K562 (cell line): Measurements from ENCODE around the gene BRD3OS. TPM values are rescaled to one million over a fixed set of nuclear protein-coding genes. Genes with fewer than 3 reads are reported as not detected.
A peak's percentile ranks its signal among the peaks of the same experiment; 100 is the strongest.

Experiments
- ATAC-seq: fragments of 200-7000 bp; cut with Tn5 transposase; 3 replicates; pipeline ENCODE4 v1.9.1; 2020; ENCODE audit warnings: moderate library complexity
- BruUV-seq: library from RNA; stranded (reverse); fragments of 400-500 nt; replicated peaks from 2 replicates; lab custom pipeline; 2021; lab: Mats Ljungman, UMichigan
- CTCF ChIA-PET: fragments of 300-600 bp; formaldehyde crosslinking; extraction: SDS; loops from one replicate; lab custom pipeline; 2021; ENCODE audit warnings: low intra/inter-chr PET ratio; lab: Yijun Ruan, JAX
- POLR2A ChIA-PET: fragments of 300-600, 350-650 bp; sonication (Branson Sonifier 250); formaldehyde crosslinking; extraction: SDS; loops from one replicate; lab custom pipeline; 2021; ENCODE audit warnings: antibody characterized with exemption, inconsistent platforms; lab: Yijun Ruan, JAX
- DNase-seq, 4 experiments: peaks; one replicate each; pipeline versions ENCODE4 v3.0.0 to v3.0.0-alpha.2; 2011 to 2018; ENCODE audit warnings: low spot score in 3 of 4, mixed read lengths in 3 of 4; ENCODE audit errors: extremely low read depth in 1 of 4
- FAIRE-seq: peaks from 2 replicates; lab custom pipeline; 2011; peaks lifted over from hg19 to GRCh38; lab: Jason Lieb, UNC
- H2AFZ ChIP-seq: 2 replicates; pipeline ENCODE4 v1.6.0; 2011; ENCODE audit warnings: low read depth, low read length, control low read depth, inconsistent platforms
- H3K27ac ChIP-seq: fragments of 200-600 bp; 3 replicates; pipeline ENCODE4 v1.8.0; 2011; ENCODE audit warnings: low read depth, mild to moderate bottlenecking, control low read depth, inconsistent platforms, low read length, moderate library complexity, mixed read lengths; ENCODE audit errors: extremely low read depth
- H3K27me3 ChIP-seq, 2 experiments: fragments of 300-600 bp in 1 of 2; 2 replicates in 1 of 2; 3 replicates in 1 of 2; pipeline versions ENCODE4 v1.6.0 to v1.8.0; 2011; ENCODE audit warnings: inconsistent platforms in 2 of 2, low read length in 2 of 2, mild to moderate bottlenecking in 1 of 2, mixed read lengths in 1 of 2, moderate library complexity in 1 of 2; ENCODE audit not compliant: control insufficient read depth in 2 of 2, insufficient read depth in 2 of 2
- H3K36me3 ChIP-seq: fragments of 300-600 bp; 3 replicates; pipeline ENCODE4 v1.8.0; 2011; ENCODE audit warnings: mild to moderate bottlenecking, low read length, inconsistent platforms; ENCODE audit not compliant: control insufficient read depth, insufficient read depth
- H3K4me1 ChIP-seq, 2 experiments: fragments of 200-600 bp in 1 of 2; replicated peaks in 1 of 2; 2 replicates in 1 of 2; 3 replicates in 1 of 2; pipeline versions ENCODE4 v1.5.1 to v1.8.0; 2011; ENCODE audit warnings: inconsistent platforms in 2 of 2, low read length in 2 of 2, mild to moderate bottlenecking in 1 of 2, mixed read lengths in 1 of 2, moderate library complexity in 1 of 2; ENCODE audit not compliant: control insufficient read depth in 2 of 2, insufficient read depth in 2 of 2
- H3K4me2 ChIP-seq: 2 replicates; pipeline ENCODE4 v1.6.1; 2011; ENCODE audit warnings: low read length, control low read depth, inconsistent platforms, mixed read lengths; ENCODE audit not compliant: insufficient read depth
- H3K4me3 ChIP-seq: fragments of 200-600 bp; sonication (generic), shearing (Covaris generic); 2 replicates; pipeline ENCODE4 v1.5.1; 2016; ENCODE audit warnings: control low read depth, inconsistent platforms
- H3K79me2 ChIP-seq: fragments of 200-600 bp; 3 replicates; pipeline ENCODE4 v1.8.0; 2011; ENCODE audit warnings: low read length, inconsistent platforms; ENCODE audit not compliant: control insufficient read depth, insufficient read depth
- H3K9ac ChIP-seq, 2 experiments: 2 replicates each; pipeline versions ENCODE4 v1.6.0 to v1.6.1; 2011; ENCODE audit warnings: low read depth in 2 of 2, low read length in 2 of 2, control low read depth in 1 of 2, inconsistent platforms in 1 of 2, mild to moderate bottlenecking in 1 of 2, mixed read lengths in 1 of 2; ENCODE audit not compliant: insufficient read depth in 1 of 2
- H3K9me1 ChIP-seq: one replicate; pipeline ENCODE4 v1.6.0; 2011; ENCODE audit warnings: inconsistent platforms, mild to moderate bottlenecking, low read length, moderate library complexity; ENCODE audit not compliant: control insufficient read depth, insufficient read depth
- H3K9me3 ChIP-seq: replicated peaks from 2 replicates; pipeline ENCODE4 v1.5.1; 2011; ENCODE audit warnings: low read depth, low read length, inconsistent platforms; ENCODE audit not compliant: control insufficient read depth, insufficient read depth
- H4K20me1 ChIP-seq: replicated peaks from 2 replicates; pipeline ENCODE4 v1.6.1; 2011; ENCODE audit warnings: low read length, inconsistent platforms, mixed read lengths; ENCODE audit not compliant: control insufficient read depth, insufficient read depth
- DDX20 ChIP-seq: fragments of 450-650 bp; IDR thresholded peaks from 2 replicates; pipeline ENCODE4 v1.6.1; 2016; ENCODE audit warnings: missing genetic modification characterization, low read depth, mild to moderate bottlenecking, missing compliant biosample characterization, moderate library complexity
- E2F3 ChIP-seq: fragments of 250-450 bp; sonication (Bioruptor Pico); IDR thresholded peaks from 2 replicates; pipeline ENCODE4 v1.4.0; 2020; ENCODE audit warnings: mild to moderate bottlenecking
- ELF1 ChIP-seq: fragments of 200-800 bp; sonication (Bioruptor generic); IDR thresholded peaks from 2 replicates; pipeline ENCODE4 v1.6.1; 2016; ENCODE audit warnings: missing genetic modification characterization, missing compliant biosample characterization
- MXI1 ChIP-seq: IDR thresholded peaks from 2 replicates; pipeline ENCODE4 v1.6.1; 2011; ENCODE audit warnings: low read depth, mild to moderate bottlenecking, improper control_type of control experiment, low read length
- POLR2A ChIP-seq: fragments of 450-650 bp; conservative IDR thresholded peaks from 2 replicates; pipeline ENCODE4 v1.6.1; 2016
- SIRT6 ChIP-seq: IDR thresholded peaks from one replicate; pipeline ENCODE4 v1.6.1; 2012; ENCODE audit warnings: low read depth, mild to moderate bottlenecking, control low read depth, inconsistent platforms, low read length, moderate library complexity
- ZFP36 ChIP-seq: fragments of 150-350 bp; IDR thresholded peaks from 2 replicates; pipeline ENCODE4 v1.6.1; 2018; ENCODE audit warnings: low read length, low read depth; ENCODE audit not compliant: partially characterized antibody
- ZKSCAN1 ChIP-seq: fragments of 150-350 bp; IDR thresholded peaks from 2 replicates; pipeline ENCODE4 v1.6.1; 2016; ENCODE audit warnings: low read depth, low read length
- ZNF512 ChIP-seq: IDR thresholded peaks from 2 replicates; pipeline ENCODE4 v1.6.1; 2016; ENCODE audit warnings: missing genetic modification characterization, missing compliant biosample characterization
- WGBS: fragments of 100-300 bp; shearing (Covaris generic); methylation state at CpG from one replicate; pipeline ENCODE4 v1.1.6; 2016; ENCODE audit warnings: low coverage, mixed read lengths; ENCODE audit not compliant: insufficient coverage; ENCODE audit errors: missing lambda C conversion rate; 5-methylcytosine and 5-hydroxymethylcytosine counted together
- in situ Hi-C: fragments of 300-500 bp; cut with MboI; formaldehyde crosslinking; loops from 4 replicates; pipeline ENCODE4 v1.15.0; 2018; ENCODE audit warnings: inconsistent platforms, mixed read lengths
- intact Hi-C: fragments of 100-400 bp; cut with micrococcal nuclease; formaldehyde crosslinking; loops from 2 replicates; pipeline ENCODE4 v1.14.2; 2022
- polyA plus RNA-seq, 8 experiments: library from polyadenylated mRNA; depleted of rRNA in 4 of 8; stranded (reverse) in 5 of 8; unstranded in 3 of 8; fragments of >200 nt; fragmentation: Nextera tagmentation in 2 of 8; fragmentation: Illumina TruSeq in 1 of 8; extraction: Ambion mirVana in 2 of 8; extraction: Trizol in 1 of 8; gene quantifications; 2 replicates each; pipeline versions ENCODE4 v1.2.1 to v1.2.3, GENCODE V29; 2011 to 2014; ENCODE audit warnings: inconsistent platforms in 1 of 8, missing spikeins in 1 of 8
- total RNA-seq, 7 experiments: library from RNA; depleted of rRNA in 6 of 7; stranded (reverse); fragments of >200 nt in 6 of 7; fragmentation: Illumina TruSeq in 2 of 7; extraction: Trizol in 2 of 7; gene quantifications; 2 replicates each; pipeline versions ENCODE4 v1.2.1 to v1.2.3, GENCODE V29; 2011 to 2021; ENCODE audit warnings: low replicate concordance in 1 of 7

The BRD3OS gene
- total and polyA plus RNA-seq, 9 of the 15 experiments (the other 6 are each of a cell fraction or from before 2014, with no cell fraction given), result 1.1 to 8.7 (median 5.9) TPM

DNA sequence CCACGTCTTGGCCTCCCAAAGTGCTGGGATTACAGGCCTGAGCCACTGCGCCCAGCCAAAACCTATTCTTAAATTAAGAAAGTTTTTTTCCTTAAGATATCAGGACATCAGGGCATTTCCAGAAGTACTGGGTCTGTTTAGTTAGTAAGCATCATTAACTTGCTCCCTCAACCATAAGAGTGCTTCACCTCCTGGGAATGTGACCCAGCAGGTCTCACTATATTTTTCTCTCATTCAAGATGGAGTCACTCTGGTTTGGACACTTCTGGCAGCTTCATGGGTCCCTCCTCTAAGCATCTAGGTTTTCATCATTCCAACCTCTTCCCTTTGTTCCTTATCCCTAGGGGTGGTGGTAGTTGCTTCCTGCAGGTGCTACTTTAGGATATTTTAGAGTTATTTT is 10.3 kb upstream of the BRD3OS start:
- in situ Hi-C loops (no loop called here), intact Hi-C loops (no loop called here)
- DNase-seq, result no peak
- Histone ChIP-seq H3K79me2 (no peaks in the 10 kb centered on the region), H3K27me3 (peaks cover 3 to 9% of the 10 kb centered on the region in 2 experiments; a peak in 3 of 5 replicates), H3K4me3 (no peak overlapping the region), H3K9me3 (peaks cover 3% of the 10 kb centered on the region; the same call in 1 of the 2 replicates), H3K4me2 (no peak overlapping the region), H3K9ac (no peak overlapping the region), H3K9me1 (no peaks in the 10 kb centered on the region), H3K27ac (no peak overlapping the region), H2AFZ (no peak overlapping the region), H3K36me3 (no peaks in the 10 kb centered on the region), H3K4me1 (peaks cover 0 to 3% of the 10 kb centered on the region in 2 experiments; a peak in 1 of 5 replicates), H4K20me1 (no peaks in the 10 kb centered on the region)
- 0% methylated on average over 2 of the region's 2 CpGs for WGBS
- CTCF ChIA-PET, result no interaction called here
- no peak for ATAC-seq
- POLR2A ChIA-PET, result no interaction called here
- no peak for TF ChIP-seq DDX20 (tag)
- no peak for TF ChIP-seq ZFP36
- no peak for TF ChIP-seq ZKSCAN1
- no peak for TF ChIP-seq MXI1
- TF ChIP-seq SIRT6, result no peak
- TF ChIP-seq POLR2A, result no peak
- BruUV-seq, result no TSS peak
- FAIRE-seq, result no peak

DNA sequence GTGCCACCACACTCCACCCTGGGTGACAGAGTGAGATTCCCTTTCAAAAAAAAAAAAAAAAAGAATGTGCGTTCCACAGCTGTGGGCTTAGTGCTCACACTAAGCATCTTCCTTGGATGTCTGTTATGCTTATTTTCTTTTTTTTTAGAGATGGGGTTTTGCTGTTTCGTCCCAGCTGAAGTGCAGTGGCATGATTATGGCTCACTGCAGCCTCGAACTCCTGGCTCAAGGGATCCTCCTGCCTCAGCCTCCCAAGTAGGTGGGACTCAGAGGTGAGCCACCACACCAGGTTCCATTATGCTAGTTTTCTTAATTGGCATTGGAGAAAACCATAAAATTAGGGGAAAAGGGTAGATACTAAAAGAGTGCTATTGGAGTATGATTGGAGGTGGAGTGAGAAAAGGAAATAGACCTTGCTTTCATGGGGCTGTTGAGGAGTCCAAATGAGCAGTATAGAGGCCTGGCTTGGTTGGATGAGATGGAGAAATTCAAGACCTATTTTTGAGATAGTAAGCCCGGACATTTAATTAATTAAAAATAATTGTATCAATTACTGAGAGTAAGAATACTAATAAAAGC is 978 bp upstream of the BRD3OS start:
- Histone ChIP-seq H3K9ac (no peak overlapping the region), H3K27ac (no peak overlapping the region), H3K9me3 (no peaks in the 10 kb centered on the region), H2AFZ (peak overlapping the region; percentile 85), H3K4me2 (peak overlapping the region; percentile 71), H3K4me1 (peaks cover 4 to 22% of the 10 kb centered on the region in 2 experiments; a peak in 3 of 5 replicates), H3K36me3 (no peaks in the 10 kb centered on the region), H3K9me1 (no peaks in the 10 kb centered on the region), H3K4me3 (no peak overlapping the region), H3K27me3 (peaks cover 3 to 8% of the 10 kb centered on the region in 2 experiments; a peak in 1 of 5 replicates), H4K20me1 (no peaks in the 10 kb centered on the region), H3K79me2 (no peaks in the 10 kb centered on the region)
- in situ Hi-C loops, result no loop called here
- ATAC-seq, result no peak
- DNase-seq, result no peak
- TF ChIP-seq E2F3 (no peak), ZNF512 (tag) (0 out of 2 replicates have a peak, but pooled peaks have one; percentile 16), ELF1 (tag) (0 out of 2 replicates have a peak, but pooled peaks have one; percentile 15)
- FAIRE-seq, result no peak
- intact Hi-C loops, result no loop called here
- POLR2A ChIA-PET, result no interaction called here
- CTCF ChIA-PET, result no interaction called here
- BruUV-seq, result no TSS peak
- WGBS, result 35% methylated on average over 4 of the region's 4 CpGs
